Neural cell (in vitro differentiated cells): ENCODE measurements around the gene ACSM3. TPM values are rescaled to one million over a fixed set of nuclear protein-coding genes. Genes with fewer than 3 reads are reported as not detected.
"Not testable (repeated sequence)": the region's sequence is repeated elsewhere in the genome, so short reads cannot be mapped to it uniquely, and the experiment has no call there.

Source experiments
- H2AFZ ChIP-seq: fragments of 200-600, 300-800 bp; sonication (generic), shearing (Covaris generic); 2 replicates; pipeline ENCODE4 v1.6.0; 2014; ENCODE audit warnings: low read depth, mild to moderate bottlenecking, antibody characterized with exemption, low read length, moderate library complexity
- H3F3A ChIP-seq: fragments of 200-600 bp; shearing (Covaris generic); 2 replicates; pipeline ENCODE4 v1.6.1; 2016; ENCODE audit warnings: mild to moderate bottlenecking, moderate library complexity, mixed read lengths, antibody characterized with exemption, low read length; ENCODE audit not compliant: insufficient read depth, poor library complexity, severe bottlenecking
- H3K27ac ChIP-seq: fragments of 200-600, 300-800 bp; sonication (generic), shearing (Covaris generic); 2 replicates; pipeline ENCODE4 v1.5.1; 2014; ENCODE audit warnings: mild to moderate bottlenecking, low read length, moderate library complexity
- H3K27me3 ChIP-seq: fragments of 300-800, 200-600 bp; sonication (generic), shearing (Covaris generic); 2 replicates; pipeline ENCODE4 v1.6.0; 2014; ENCODE audit warnings: mild to moderate bottlenecking, low read depth, low read length, moderate library complexity; ENCODE audit not compliant: insufficient read depth
- H3K36me3 ChIP-seq: fragments of 300-800, 200-600 bp; sonication (generic), shearing (Covaris generic); 2 replicates; pipeline ENCODE4 v1.5.1; 2014; ENCODE audit warnings: mild to moderate bottlenecking, antibody characterized with exemption, low read length, moderate library complexity; ENCODE audit not compliant: insufficient read depth
- H3K4me2 ChIP-seq: fragments of 300-800, 200-600 bp; sonication (generic), shearing (Covaris generic); 2 replicates; pipeline ENCODE4 v1.6.0; 2014; ENCODE audit warnings: mild to moderate bottlenecking, low read length
- H3K4me3 ChIP-seq: fragments of 300-800, 200-600 bp; sonication (generic), shearing (Covaris generic); 2 replicates; pipeline ENCODE4 v1.5.1; 2014; ENCODE audit warnings: mild to moderate bottlenecking, low read length, moderate library complexity
- H3K79me2 ChIP-seq: fragments of 200-600 bp; shearing (Covaris generic); replicated peaks from 2 replicates; pipeline ENCODE4 v1.6.0; 2014; ENCODE audit warnings: mild to moderate bottlenecking, low read length, moderate library complexity; ENCODE audit not compliant: insufficient read depth
- H3K9ac ChIP-seq: fragments of 300-800, 200-600 bp; sonication (generic), shearing (Covaris generic); 2 replicates; pipeline ENCODE4 v1.6.1; 2016; ENCODE audit warnings: mild to moderate bottlenecking, low read length, mixed read lengths
- H3K9me2 ChIP-seq: fragments of 200-600 bp; shearing (Covaris generic); 2 replicates; pipeline ENCODE4 v1.6.1; 2016; ENCODE audit warnings: mild to moderate bottlenecking, low read length, mixed read lengths; ENCODE audit not compliant: insufficient read depth
- H3K9me3 ChIP-seq: fragments of 200-600, 300-800 bp; sonication (generic), shearing (Covaris generic); 2 replicates; pipeline ENCODE4 v1.6.1; 2016; ENCODE audit warnings: mild to moderate bottlenecking, mixed run types, low read length, moderate library complexity, mixed read lengths
- H4K20me1 ChIP-seq: fragments of 200-600 bp; shearing (Covaris generic); 2 replicates; pipeline ENCODE4 v1.6.1; 2016; ENCODE audit warnings: mild to moderate bottlenecking, mixed run types; ENCODE audit not compliant: insufficient read depth
- CTCF ChIP-seq: fragments of 450-650 bp; IDR thresholded peaks from 2 replicates; pipeline ENCODE4 v1.5.1; 2014; ENCODE audit warnings: antibody characterized with exemption, mild to moderate bottlenecking, moderate library complexity; ENCODE audit not compliant: poor library complexity, severe bottlenecking
- EP300 ChIP-seq: fragments of 450-650 bp; conservative IDR thresholded peaks from 2 replicates; pipeline ENCODE4 v1.6.1; 2014; ENCODE audit warnings: antibody characterized with exemption, mild to moderate bottlenecking, moderate library complexity; ENCODE audit not compliant: poor library complexity, severe bottlenecking
- EZH2 ChIP-seq: fragments of 200-600, 300-800 bp; shearing (Covaris generic), sonication (generic); IDR thresholded peaks from 2 replicates; pipeline ENCODE4 v1.6.1; 2014; ENCODE audit warnings: antibody characterized with exemption, low read length, borderline replicate concordance, mild to moderate bottlenecking; ENCODE audit not compliant: insufficient read depth, poor library complexity, severe bottlenecking
- MXI1 ChIP-seq: fragments of 450-650 bp; conservative IDR thresholded peaks from 2 replicates; pipeline ENCODE4 v1.6.1; 2014; ENCODE audit warnings: antibody characterized with exemption, mild to moderate bottlenecking; ENCODE audit not compliant: poor library complexity, severe bottlenecking
- POLR2AphosphoS5 ChIP-seq: IDR thresholded peaks from 2 replicates; pipeline ENCODE4 v1.6.1; 2012
- RAD21 ChIP-seq: fragments of 450-650 bp; conservative IDR thresholded peaks from 2 replicates; pipeline ENCODE4 v1.6.1; 2014; ENCODE audit warnings: antibody characterized with exemption, mild to moderate bottlenecking, moderate library complexity
- SMC3 ChIP-seq: fragments of 450-650 bp; conservative IDR thresholded peaks from 2 replicates; pipeline ENCODE4 v1.6.1; 2014; ENCODE audit warnings: antibody characterized with exemption, mild to moderate bottlenecking, moderate library complexity; ENCODE audit not compliant: poor library complexity
- TAF1 ChIP-seq: IDR thresholded peaks from 2 replicates; pipeline ENCODE4 v1.6.1; 2012; ENCODE audit warnings: low read depth
- polyA plus RNA-seq: library from polyadenylated mRNA; depleted of rRNA; stranded (reverse); fragments of >200 nt; gene quantifications from 2 replicates; pipeline ENCODE4 v1.2.3, GENCODE V29; 2014
- TF ChIP-seq, protein P1 (sequence below): IDR thresholded peaks from 2 replicates; pipeline ENCODE4 v1.6.1; 2012; ENCODE audit warnings: borderline replicate concordance

The ACSM3 gene
- polyA plus RNA-seq, 1 donor from 2014 or later, result 0.57 TPM

DNA sequence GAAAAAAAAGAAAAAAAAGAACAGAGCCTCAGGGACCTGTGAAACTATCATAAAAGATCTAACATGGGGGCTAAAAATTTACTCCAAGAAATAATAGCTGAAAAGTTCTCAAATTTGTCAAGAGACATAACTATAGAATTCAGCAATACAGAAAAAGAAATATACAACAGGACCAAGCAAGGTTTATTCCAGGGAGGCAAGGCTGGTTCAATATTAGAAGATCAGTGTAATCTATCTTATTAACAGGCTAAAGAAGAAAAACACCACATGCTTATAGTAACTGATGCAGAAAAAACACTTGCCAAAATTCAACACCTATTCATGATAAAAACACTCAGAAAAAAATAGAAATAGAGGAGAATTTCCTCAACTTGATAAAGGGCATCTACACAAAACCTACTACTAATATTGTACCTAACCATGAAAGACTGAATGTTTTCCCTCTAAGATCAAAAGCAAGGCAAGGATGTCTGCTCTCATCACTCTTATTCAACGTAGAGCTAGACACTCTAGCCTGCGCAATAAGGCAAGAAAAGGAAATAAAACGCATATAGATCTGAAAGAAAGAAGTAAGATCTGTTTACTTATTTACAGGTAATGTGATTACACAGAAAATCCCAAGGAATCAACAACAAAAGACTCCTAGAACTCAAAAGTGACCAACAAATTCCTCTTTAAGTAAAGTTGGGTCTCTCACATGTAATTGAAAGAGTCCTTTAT is 1.2 kb upstream of the ACSM3 start:
- Histone ChIP-seq H4K20me1 (no peaks in the 10 kb centered on the region), H3K9ac (no peak overlapping the region), H3K9me3 (no peaks in the 10 kb centered on the region), H3K9me2 (no peaks in the 10 kb centered on the region), H3K4me3 (no peak overlapping the region), H2AFZ (no peak overlapping the region), H3K79me2 (no peaks in the 10 kb centered on the region), H3K36me3 (no peaks in the 10 kb centered on the region), H3K27me3 (no peaks in the 10 kb centered on the region), H3K27ac (no peak overlapping the region), H3K4me2 (no peak overlapping the region), H3F3A (no peaks in the 10 kb centered on the region)
- TF ChIP-seq EZH2, result no peak
- no peak for TF ChIP-seq RAD21
- no peak for TF ChIP-seq TAF1
- TF ChIP-seq POLR2AphosphoS5, result no peak
- TF ChIP-seq SMC3, result no peak
- TF ChIP-seq CTCF, result no peak
- TF ChIP-seq MXI1, result no peak
- TF ChIP-seq, protein P1, sequence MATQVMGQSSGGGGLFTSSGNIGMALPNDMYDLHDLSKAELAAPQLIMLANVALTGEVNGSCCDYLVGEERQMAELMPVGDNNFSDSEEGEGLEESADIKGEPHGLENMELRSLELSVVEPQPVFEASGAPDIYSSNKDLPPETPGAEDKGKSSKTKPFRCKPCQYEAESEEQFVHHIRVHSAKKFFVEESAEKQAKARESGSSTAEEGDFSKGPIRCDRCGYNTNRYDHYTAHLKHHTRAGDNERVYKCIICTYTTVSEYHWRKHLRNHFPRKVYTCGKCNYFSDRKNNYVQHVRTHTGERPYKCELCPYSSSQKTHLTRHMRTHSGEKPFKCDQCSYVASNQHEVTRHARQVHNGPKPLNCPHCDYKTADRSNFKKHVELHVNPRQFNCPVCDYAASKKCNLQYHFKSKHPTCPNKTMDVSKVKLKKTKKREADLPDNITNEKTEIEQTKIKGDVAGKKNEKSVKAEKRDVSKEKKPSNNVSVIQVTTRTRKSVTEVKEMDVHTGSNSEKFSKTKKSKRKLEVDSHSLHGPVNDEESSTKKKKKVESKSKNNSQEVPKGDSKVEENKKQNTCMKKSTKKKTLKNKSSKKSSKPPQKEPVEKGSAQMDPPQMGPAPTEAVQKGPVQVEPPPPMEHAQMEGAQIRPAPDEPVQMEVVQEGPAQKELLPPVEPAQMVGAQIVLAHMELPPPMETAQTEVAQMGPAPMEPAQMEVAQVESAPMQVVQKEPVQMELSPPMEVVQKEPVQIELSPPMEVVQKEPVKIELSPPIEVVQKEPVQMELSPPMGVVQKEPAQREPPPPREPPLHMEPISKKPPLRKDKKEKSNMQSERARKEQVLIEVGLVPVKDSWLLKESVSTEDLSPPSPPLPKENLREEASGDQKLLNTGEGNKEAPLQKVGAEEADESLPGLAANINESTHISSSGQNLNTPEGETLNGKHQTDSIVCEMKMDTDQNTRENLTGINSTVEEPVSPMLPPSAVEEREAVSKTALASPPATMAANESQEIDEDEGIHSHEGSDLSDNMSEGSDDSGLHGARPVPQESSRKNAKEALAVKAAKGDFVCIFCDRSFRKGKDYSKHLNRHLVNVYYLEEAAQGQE, result no peak
- TF ChIP-seq EP300, result no peak

DNA sequence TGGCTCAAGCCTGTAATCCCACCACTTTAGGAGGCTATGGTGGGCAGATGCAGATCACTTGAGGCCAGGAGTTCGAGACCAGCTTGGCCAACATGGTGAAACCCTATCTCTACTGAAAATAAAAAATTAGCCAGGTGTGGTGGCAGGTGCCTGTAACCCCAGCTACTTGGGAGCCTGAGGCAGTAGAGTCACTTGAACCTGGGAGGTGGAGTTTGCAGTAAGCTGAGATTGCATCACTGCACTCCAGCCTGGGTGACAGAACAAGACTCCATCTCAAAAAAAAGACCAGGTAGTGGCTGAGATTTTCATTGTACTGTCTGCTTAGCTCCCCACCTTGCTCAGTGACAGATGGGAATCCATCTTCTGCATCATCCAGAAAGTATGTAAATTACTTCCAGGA is 634 bp downstream of the ACSM3 start:
- not testable (repeated sequence) for H3K9me3 ChIP-seq

GRCh38 chr16:20765732-20766131 is 1.9 kb downstream of the ACSM3 start:
- no peak overlapping the region for H2AFZ ChIP-seq
- H3K9me2 ChIP-seq, result no peaks in the 10 kb centered on the region
- no peaks in the 10 kb centered on the region for H3K27me3 ChIP-seq
- H3K9ac ChIP-seq, result no peak overlapping the region
- H3K4me3 ChIP-seq, result no peak overlapping the region
- TF ChIP-seq MXI1, result no peak
- TF ChIP-seq, protein P1, result no peak
- no peak for TF ChIP-seq EZH2
- TF ChIP-seq CTCF, result no peak
- TF ChIP-seq TAF1, result no peak
- TF ChIP-seq POLR2AphosphoS5, result no peak
- TF ChIP-seq RAD21, result no peak
- no peak for TF ChIP-seq SMC3
- no peak for TF ChIP-seq EP300
- H3F3A ChIP-seq, result no peaks in the 10 kb centered on the region
- no peaks in the 10 kb centered on the region for H3K36me3 ChIP-seq
- H3K4me2 ChIP-seq, result no peak overlapping the region
- no peaks in the 10 kb centered on the region for H3K79me2 ChIP-seq
- no peaks in the 10 kb centered on the region for H3K9me3 ChIP-seq
- H3K27ac ChIP-seq, result no peak overlapping the region
- no peaks in the 10 kb centered on the region for H4K20me1 ChIP-seq

More for the DNA sequence above, 634 bp downstream of the ACSM3 start:
- not testable (repeated sequence) for H3K27ac ChIP-seq, H4K20me1 ChIP-seq, H3K36me3 ChIP-seq, H3K27me3 ChIP-seq, H3K4me2 ChIP-seq, H2AFZ ChIP-seq, H3K4me3 ChIP-seq, H3K9me2 ChIP-seq, H3K79me2 ChIP-seq, H3K9ac ChIP-seq, H3F3A ChIP-seq
